Nephron (organoid): Measurements from ENCODE around the gene TCF7.

Source experiments
- H3K27ac Mint-ChIP-seq, 3 experiments: 2 replicates each; pipeline ENCODE4 v1.8.0; 2020; ENCODE audit warnings: mixed read lengths in 3 of 3, mild to moderate bottlenecking in 2 of 3, moderate library complexity in 1 of 3
- H3K27me3 Mint-ChIP-seq: 2 replicates; pipeline ENCODE4 v1.8.0; 2021; ENCODE audit warnings: low read depth, mild to moderate bottlenecking, moderate library complexity, mixed read lengths
- H3K36me3 Mint-ChIP-seq: 2 replicates; pipeline ENCODE4 v1.8.0; 2020; ENCODE audit warnings: low read depth, mixed read lengths
- H3K4me1 Mint-ChIP-seq: 2 replicates; pipeline ENCODE4 v1.8.0; 2020; ENCODE audit warnings: mixed read lengths
- H3K4me3 Mint-ChIP-seq, 3 experiments: 2 replicates each; pipeline ENCODE4 v1.8.0; 2020; ENCODE audit warnings: mild to moderate bottlenecking in 3 of 3, mixed read lengths in 3 of 3, moderate library complexity in 2 of 3
- H3K9me3 Mint-ChIP-seq: 2 replicates; pipeline ENCODE4 v1.8.0; 2020; ENCODE audit warnings: mixed read lengths
- TF ChIP-seq, protein P1 (sequence below), 3 experiments: fragments of 200-600 bp; sonication (generic); IDR thresholded peaks; one replicate each; pipeline ENCODE4 v1.5.0; 2021; ENCODE audit warnings: antibody characterized with exemption in 3 of 3; ENCODE audit not compliant: unreplicated experiment in 3 of 3

TCF7 gene

DNA sequence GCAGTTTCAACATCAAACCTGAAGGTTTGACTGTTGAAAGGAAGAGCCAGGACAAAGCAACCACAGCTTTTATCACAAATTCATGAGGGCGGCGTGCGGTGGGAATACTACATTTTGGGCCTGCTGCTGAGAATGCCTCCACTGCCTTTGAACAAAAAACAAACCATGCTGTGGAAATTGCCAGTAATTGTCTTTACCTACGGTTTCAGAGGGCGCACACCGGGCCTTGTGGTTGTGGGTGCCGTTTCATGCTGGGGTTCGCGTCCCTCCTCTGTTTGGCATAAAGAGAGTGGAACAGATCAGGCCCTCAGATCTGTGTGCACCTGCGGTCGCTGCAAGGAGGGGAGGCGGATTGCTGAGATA lies 27.6 kb upstream of the TCF7 start:
- Mint-ChIP-seq H3K4me1 (no peaks in the 10 kb centered on the region), H3K27ac (no peak overlapping the region), H3K27me3 (peaks cover 17% of the 10 kb centered on the region), H3K9me3 (no peaks in the 10 kb centered on the region), H3K4me3 (no peak overlapping the region), H3K36me3 (no peaks in the 10 kb centered on the region)
- TF ChIP-seq, protein P1, sequence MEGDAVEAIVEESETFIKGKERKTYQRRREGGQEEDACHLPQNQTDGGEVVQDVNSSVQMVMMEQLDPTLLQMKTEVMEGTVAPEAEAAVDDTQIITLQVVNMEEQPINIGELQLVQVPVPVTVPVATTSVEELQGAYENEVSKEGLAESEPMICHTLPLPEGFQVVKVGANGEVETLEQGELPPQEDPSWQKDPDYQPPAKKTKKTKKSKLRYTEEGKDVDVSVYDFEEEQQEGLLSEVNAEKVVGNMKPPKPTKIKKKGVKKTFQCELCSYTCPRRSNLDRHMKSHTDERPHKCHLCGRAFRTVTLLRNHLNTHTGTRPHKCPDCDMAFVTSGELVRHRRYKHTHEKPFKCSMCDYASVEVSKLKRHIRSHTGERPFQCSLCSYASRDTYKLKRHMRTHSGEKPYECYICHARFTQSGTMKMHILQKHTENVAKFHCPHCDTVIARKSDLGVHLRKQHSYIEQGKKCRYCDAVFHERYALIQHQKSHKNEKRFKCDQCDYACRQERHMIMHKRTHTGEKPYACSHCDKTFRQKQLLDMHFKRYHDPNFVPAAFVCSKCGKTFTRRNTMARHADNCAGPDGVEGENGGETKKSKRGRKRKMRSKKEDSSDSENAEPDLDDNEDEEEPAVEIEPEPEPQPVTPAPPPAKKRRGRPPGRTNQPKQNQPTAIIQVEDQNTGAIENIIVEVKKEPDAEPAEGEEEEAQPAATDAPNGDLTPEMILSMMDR (IDR thresholded peaks at IDR 0.05; ENCODE audit: unreplicated experiment in 3 of 3), result no peak

DNA sequence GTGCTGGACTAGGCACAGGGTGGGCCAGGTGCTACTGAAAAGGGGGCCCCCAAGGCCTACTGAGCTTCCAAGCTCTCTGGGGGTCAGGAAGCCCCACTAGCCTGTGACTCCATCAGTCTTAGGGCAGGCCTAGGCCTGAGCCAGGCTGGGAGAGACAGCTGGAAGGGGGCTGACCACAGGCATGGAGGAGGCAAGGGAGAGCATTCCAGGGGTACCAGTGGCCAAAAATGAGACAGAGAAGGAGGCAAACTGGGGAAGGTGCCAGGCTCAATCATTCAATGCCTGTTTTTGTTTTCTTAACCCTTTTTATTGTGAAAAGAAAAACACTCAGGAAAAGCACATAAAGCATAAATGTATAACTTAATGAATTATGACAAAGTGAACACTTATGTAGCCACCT lies 26.2 kb upstream of the TCF7 start:
- H3K4me1 Mint-ChIP-seq, result peaks cover 6% of the 10 kb centered on the region
- H3K36me3 Mint-ChIP-seq, result no peaks in the 10 kb centered on the region
- no peak overlapping the region for H3K27ac Mint-ChIP-seq
- TF ChIP-seq, protein P1 (IDR thresholded peaks at IDR 0.05; ENCODE audit: unreplicated experiment in 3 of 3), result no peak
- peaks cover 16% of the 10 kb centered on the region for H3K27me3 Mint-ChIP-seq
- H3K9me3 Mint-ChIP-seq, result no peaks in the 10 kb centered on the region
- no peak overlapping the region for H3K4me3 Mint-ChIP-seq

DNA sequence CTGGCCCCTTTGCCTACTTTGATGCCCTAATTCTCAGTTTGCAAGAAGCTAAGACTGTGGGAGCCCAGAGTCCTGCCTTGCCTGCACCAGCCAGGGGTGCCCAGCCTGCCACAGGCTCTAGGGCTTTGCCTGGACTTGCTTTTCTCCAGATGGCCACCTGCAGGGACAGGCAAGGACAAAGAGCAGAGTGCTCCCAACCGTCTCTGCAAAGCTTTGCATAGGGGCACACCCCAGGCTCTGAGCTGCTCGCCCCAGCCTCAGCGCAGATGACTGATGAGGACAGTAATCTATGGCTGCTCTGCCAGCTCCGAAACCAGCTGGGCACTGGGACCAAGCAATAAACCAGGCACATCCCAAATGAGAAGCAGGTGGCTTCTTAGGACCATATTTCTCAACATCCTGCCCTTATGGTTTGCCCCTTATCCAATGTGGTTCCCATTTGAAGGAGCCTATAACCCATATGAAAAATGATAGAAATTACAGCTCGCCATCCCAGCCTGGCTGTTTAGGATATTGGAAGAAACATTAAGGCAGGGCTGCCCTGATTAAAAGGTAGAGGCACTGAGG lies 25.4 kb upstream of the TCF7 start:
- Mint-ChIP-seq H3K4me3 (no peak overlapping the region), H3K4me1 (peaks cover 6% of the 10 kb centered on the region), H3K36me3 (no peaks in the 10 kb centered on the region), H3K27me3 (peaks cover 17% of the 10 kb centered on the region), H3K9me3 (no peaks in the 10 kb centered on the region), H3K27ac (no peak overlapping the region)
- TF ChIP-seq, protein P1 (IDR thresholded peaks at IDR 0.05; ENCODE audit: unreplicated experiment in 3 of 3), result no peak

DNA sequence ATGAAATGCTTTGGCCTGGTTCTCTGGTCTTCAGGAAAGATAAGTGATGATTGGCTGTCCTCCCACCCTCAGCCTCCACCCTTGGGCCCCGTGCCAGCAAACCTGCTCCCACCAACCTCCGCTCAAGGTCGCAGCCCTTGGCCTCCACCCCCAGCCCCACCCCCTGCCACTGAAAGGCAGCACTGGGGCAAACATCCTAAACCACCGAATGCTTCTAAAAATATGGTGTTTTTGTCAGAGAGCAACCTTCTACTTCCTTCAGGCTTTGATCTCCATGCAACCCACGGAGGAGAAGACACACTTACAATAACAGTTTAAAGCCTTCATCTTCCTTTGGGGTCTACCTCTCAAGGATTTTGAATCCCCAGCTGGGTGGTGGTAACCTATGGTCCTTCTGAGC lies 24.0 kb upstream of the TCF7 start:
- H3K9me3 Mint-ChIP-seq, result no peaks in the 10 kb centered on the region
- no peak overlapping the region for H3K4me3 Mint-ChIP-seq
- no peaks in the 10 kb centered on the region for H3K36me3 Mint-ChIP-seq
- peaks cover 19% of the 10 kb centered on the region for H3K27me3 Mint-ChIP-seq
- H3K4me1 Mint-ChIP-seq, result peaks cover 6% of the 10 kb centered on the region
- no peak overlapping the region for H3K27ac Mint-ChIP-seq
- TF ChIP-seq, protein P1 (IDR thresholded peaks at IDR 0.05; ENCODE audit: unreplicated experiment in 3 of 3), result no peak

DNA sequence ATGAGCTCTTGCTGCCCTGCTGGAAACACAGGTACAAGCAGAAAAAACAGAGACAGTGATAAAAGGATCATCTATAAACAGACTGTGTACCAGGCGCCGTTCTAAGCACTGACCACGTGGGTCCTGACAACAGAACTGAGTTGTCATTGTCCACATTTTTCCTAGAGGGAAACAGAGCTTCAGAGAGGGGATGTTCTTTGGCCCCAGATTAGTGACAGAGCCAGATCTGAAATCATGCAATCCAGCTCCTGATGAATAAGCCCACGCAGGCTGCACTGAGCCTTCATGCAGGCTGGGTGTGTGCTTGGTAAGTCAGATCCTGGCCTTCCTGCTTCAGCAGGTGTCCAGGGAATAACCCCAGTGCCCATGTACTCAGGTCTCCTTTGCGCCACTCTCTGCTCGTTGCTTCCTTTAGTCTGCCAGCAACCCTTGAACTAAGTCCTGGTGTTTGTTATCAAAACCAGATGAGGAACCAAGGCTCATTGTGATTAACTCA lies 22.8 kb upstream of the TCF7 start:
- H3K27ac Mint-ChIP-seq, result no peak overlapping the region
- H3K27me3 Mint-ChIP-seq, result peaks cover 19% of the 10 kb centered on the region
- H3K36me3 Mint-ChIP-seq, result no peaks in the 10 kb centered on the region
- H3K4me1 Mint-ChIP-seq, result peaks cover 6% of the 10 kb centered on the region
- H3K4me3 Mint-ChIP-seq, result no peak overlapping the region
- no peaks in the 10 kb centered on the region for H3K9me3 Mint-ChIP-seq
- TF ChIP-seq, protein P1 (IDR thresholded peaks at IDR 0.05; ENCODE audit: unreplicated experiment in 3 of 3), result no peak

DNA sequence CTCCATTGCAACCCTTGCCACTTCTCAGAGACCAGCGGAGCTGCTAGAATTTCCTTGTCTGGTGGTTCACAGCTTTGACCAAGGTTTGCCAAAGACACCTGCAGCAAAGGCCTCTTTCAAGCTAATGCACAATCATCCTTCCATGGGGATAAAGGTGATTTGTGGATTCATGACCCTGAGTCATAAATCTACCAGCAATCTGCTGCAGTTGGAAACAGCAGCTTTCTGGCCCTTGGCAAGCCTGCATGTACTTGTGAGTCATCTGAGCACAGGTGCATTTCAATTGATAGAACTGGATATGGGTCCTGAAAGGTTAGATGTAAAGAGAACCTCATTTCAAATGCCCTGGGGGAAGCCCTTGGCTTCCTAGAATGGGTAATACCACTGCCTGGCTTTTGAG lies 21.6 kb upstream of the TCF7 start:
- H3K27me3 Mint-ChIP-seq, result peaks cover 15% of the 10 kb centered on the region
- TF ChIP-seq, protein P1 (IDR thresholded peaks at IDR 0.05; ENCODE audit: unreplicated experiment in 3 of 3), result no peak
- no peak overlapping the region for H3K27ac Mint-ChIP-seq
- peaks cover 15% of the 10 kb centered on the region for H3K4me1 Mint-ChIP-seq
- H3K9me3 Mint-ChIP-seq, result no peaks in the 10 kb centered on the region
- H3K36me3 Mint-ChIP-seq, result no peaks in the 10 kb centered on the region
- H3K4me3 Mint-ChIP-seq, result no peak overlapping the region
